ENCODE results near the gene ATP2B3.

GRCh38 chrX:153627675-153628111, 110.3 kb downstream of the ATP2B3 start:
- TF ChIP-seq POLR2AphosphoS5 (IDR thresholded peaks at IDR 0.05; ENCODE audit: low read depth, low read length) (no peak), TAF1 (IDR thresholded peaks at IDR 0.05; ENCODE audit: borderline replicate concordance, insufficient read depth, low read length) (no peak), SIN3A (IDR thresholded peaks at IDR 0.05; ENCODE audit: borderline replicate concordance, insufficient read depth, low read length) (no peak)

Data from PFSK-1 (cell line).